SK-N-SH (cell line): ENCODE measurements around the gene XIRP1. TPM values are rescaled to one million over a fixed set of nuclear protein-coding genes. Genes with fewer than 3 reads are reported as not detected.

ENCODE experiments used
- CTCF ChIA-PET: fragments of 300-600, 350-600 bp; formaldehyde crosslinking; extraction: SDS; loops from one replicate; lab custom pipeline; 2021; lab: Yijun Ruan, JAX
- POLR2A ChIA-PET: fragments of 350-600 bp; sonication (Branson Sonifier 250); formaldehyde crosslinking; extraction: SDS; loops from one replicate; lab custom pipeline; 2020; ENCODE audit warnings: antibody characterized with exemption, inconsistent platforms; lab: Yijun Ruan, JAX
- DNase-seq: peaks from one replicate; pipeline ENCODE4 v3.0.0; 2012
- H2AFZ ChIP-seq: fragments of 200-600 bp; sonication (generic); 2 replicates; pipeline ENCODE4 v1.8.1; 2016; ENCODE audit warnings: antibody characterized with exemption, mild to moderate bottlenecking, low read depth
- H3F3A ChIP-seq: fragments of 200-600 bp; sonication (generic); replicated peaks from 2 replicates; pipeline ENCODE3; 2016; ENCODE audit warnings: antibody characterized with exemption, mild to moderate bottlenecking; ENCODE audit not compliant: insufficient read depth
- H3K27ac ChIP-seq, 2 experiments: fragments of 200-500 bp in 1 of 2; fragments of 200-600 bp in 1 of 2; sonication (Bioruptor generic) in 1 of 2; sonication (generic), shearing (Covaris generic) in 1 of 2; 2 replicates each; pipeline versions ENCODE4 v1.5.1 to v1.6.1; 2014 to 2016; ENCODE audit warnings: low read depth in 2 of 2, inconsistent platforms in 1 of 2, low read length in 1 of 2, mild to moderate bottlenecking in 1 of 2, mixed read lengths in 1 of 2
- H3K27me3 ChIP-seq: fragments of 200-600 bp; sonication (generic), shearing (Covaris generic); 2 replicates; pipeline ENCODE4 v1.6.1; 2016; ENCODE audit warnings: mixed run types; ENCODE audit not compliant: insufficient read depth
- H3K36me3 ChIP-seq, 2 experiments: fragments of 200-500 bp in 1 of 2; fragments of 200-600 bp in 1 of 2; sonication (Bioruptor generic) in 1 of 2; sonication (generic) in 1 of 2; replicated peaks in 1 of 2; 2 replicates each; pipeline versions ENCODE3 to v1.5.1; 2014 to 2016; ENCODE audit warnings: low read length in 1 of 2, mild to moderate bottlenecking in 1 of 2; ENCODE audit not compliant: insufficient read depth in 2 of 2, control insufficient read depth in 1 of 2
- H3K4me1 ChIP-seq, 2 experiments: fragments of 200-500 bp in 1 of 2; fragments of 200-600 bp in 1 of 2; sonication (Bioruptor generic) in 1 of 2; sonication (generic), shearing (Covaris generic) in 1 of 2; 2 replicates each; pipeline versions ENCODE4 v1.5.1 to v1.6.1; 2014 to 2016; ENCODE audit warnings: low read depth in 1 of 2, low read length in 1 of 2, mixed run types in 1 of 2; ENCODE audit not compliant: insufficient read depth in 2 of 2, control insufficient read depth in 1 of 2
- H3K4me2 ChIP-seq: fragments of 200-600 bp; sonication (generic), shearing (Covaris generic); 2 replicates; pipeline ENCODE4 v1.6.1; 2017; ENCODE audit warnings: mixed run types
- H3K4me3 ChIP-seq, 2 experiments: fragments of 200-500 bp in 1 of 2; fragments of 200-600 bp in 1 of 2; sonication (Bioruptor generic) in 1 of 2; sonication (generic), shearing (Covaris generic) in 1 of 2; 2 replicates each; pipeline versions ENCODE4 v1.5.1 to v1.8.1; 2014 to 2016; ENCODE audit warnings: low read depth in 2 of 2, inconsistent platforms in 1 of 2, low read length in 1 of 2, mild to moderate bottlenecking in 1 of 2, mixed read lengths in 1 of 2, moderate library complexity in 1 of 2
- H3K79me2 ChIP-seq: fragments of 200-600 bp; sonication (generic); 2 replicates; pipeline ENCODE4 v1.8.1; 2017; ENCODE audit warnings: mild to moderate bottlenecking; ENCODE audit not compliant: insufficient read depth
- H3K9ac ChIP-seq: fragments of 200-600 bp; sonication (generic); 2 replicates; pipeline ENCODE4 v1.6.1; 2017; ENCODE audit warnings: mixed run types
- H3K9me2 ChIP-seq: fragments of 200-600 bp; sonication (generic); 2 replicates; pipeline ENCODE4 v1.6.1; 2017; ENCODE audit warnings: mixed run types
- H3K9me3 ChIP-seq: fragments of 200-600 bp; sonication (generic); 2 replicates; pipeline ENCODE4 v1.6.1; 2017; ENCODE audit warnings: mixed run types, mild to moderate bottlenecking, moderate library complexity
- H4K20me1 ChIP-seq: fragments of 200-600 bp; sonication (generic); 2 replicates; pipeline ENCODE4 v1.6.1; 2017; ENCODE audit warnings: mild to moderate bottlenecking, mixed run types; ENCODE audit not compliant: insufficient read depth
- CHD2 ChIP-seq: fragments of 150-350 bp; IDR thresholded peaks from 2 replicates; pipeline ENCODE4 v1.6.1; 2018; ENCODE audit warnings: low read length; ENCODE audit not compliant: partially characterized antibody
- ELF1 ChIP-seq: IDR thresholded peaks from 2 replicates; pipeline ENCODE4 v1.4.0; 2012
- EP300 ChIP-seq, 2 experiments: IDR thresholded peaks; 2 replicates each; pipeline versions ENCODE4 v1.4.0 to v1.6.1; 2012; ENCODE audit warnings: borderline replicate concordance in 1 of 2, low read depth in 1 of 2, low read length in 1 of 2
- FOSL2 ChIP-seq: IDR thresholded peaks from 2 replicates; pipeline ENCODE4 v1.4.0; 2012; ENCODE audit warnings: low read depth, mild to moderate bottlenecking, moderate library complexity, borderline replicate concordance
- FOXJ3 ChIP-seq: sonication (generic); formaldehyde crosslinking; IDR thresholded peaks from 2 replicates; pipeline ENCODE4 v1.5.1; 2020; ENCODE audit warnings: mild to moderate bottlenecking, missing genetic modification reagents
- FOXM1 ChIP-seq: IDR thresholded peaks from 2 replicates; pipeline ENCODE4 v1.4.0; 2012; ENCODE audit warnings: low read depth, mild to moderate bottlenecking
- GATA2 ChIP-seq: sonication (generic); formaldehyde crosslinking; IDR thresholded peaks from 2 replicates; pipeline ENCODE4 v1.5.0; 2020; ENCODE audit warnings: mild to moderate bottlenecking, missing genetic modification reagents
- JUND ChIP-seq: IDR thresholded peaks from 2 replicates; pipeline ENCODE4 v1.4.0; 2012
- MXI1 ChIP-seq: IDR thresholded peaks from 2 replicates; pipeline ENCODE4 v1.6.1; 2012; ENCODE audit warnings: mild to moderate bottlenecking, low read depth, low read length, improper control_type of control experiment
- POLR2AphosphoS5 ChIP-seq: IDR thresholded peaks from 2 replicates; pipeline ENCODE4 v1.6.1; 2012; ENCODE audit warnings: low read depth, low read length
- RFX5 ChIP-seq: IDR thresholded peaks from 2 replicates; pipeline ENCODE4 v1.6.1; 2012; ENCODE audit warnings: mild to moderate bottlenecking, improper control_type of control experiment, low read length
- SIN3A ChIP-seq: IDR thresholded peaks from 2 replicates; pipeline ENCODE4 v1.6.1; 2012; ENCODE audit warnings: low read depth, mild to moderate bottlenecking, low read length, moderate library complexity, borderline replicate concordance
- WGBS: methylation state at CpG from one replicate; pipeline ENCODE4 v1.1.6; 2017; ENCODE audit warnings: low lambda C conversion rate; 5-methylcytosine and 5-hydroxymethylcytosine counted together
- polyA plus RNA-seq, 3 experiments: library from polyadenylated mRNA; depleted of rRNA; stranded (reverse); fragments of >200 nt; gene quantifications; 2 replicates each; pipeline ENCODE4 v1.2.3, GENCODE V29; 2012
- TF ChIP-seq, protein P1 (sequence below): IDR thresholded peaks from 2 replicates; pipeline ENCODE4; 2012
- TF ChIP-seq, protein P2 (sequence below): IDR thresholded peaks from 2 replicates; pipeline ENCODE4 v1.4.0; 2012; ENCODE audit warnings: low read depth
- TF ChIP-seq, protein P3 (sequence below): IDR thresholded peaks from 2 replicates; pipeline ENCODE4 v1.4.0; 2012; ENCODE audit warnings: low read depth, borderline replicate concordance
- TF ChIP-seq, protein P4 (sequence below): IDR thresholded peaks from 2 replicates; pipeline ENCODE4 v1.4.0; 2012; ENCODE audit warnings: low read depth, borderline replicate concordance
- TF ChIP-seq, protein P5 (sequence below): fragments of 150-350 bp; IDR thresholded peaks from 2 replicates; pipeline ENCODE4 v1.6.1; 2016; ENCODE audit warnings: mild to moderate bottlenecking, low read depth, low read length
- TF ChIP-seq, protein P6 (sequence below): fragments of 200-600 bp; sonication (generic); IDR thresholded peaks from 2 replicates; pipeline ENCODE4 v1.6.1; 2017; ENCODE audit warnings: antibody characterized with exemption, mild to moderate bottlenecking, moderate library complexity

The XIRP1 gene
- polyA plus RNA-seq, 1 of the 3 experiments (the other 2 are of a cell fraction) = not detected

DNA sequence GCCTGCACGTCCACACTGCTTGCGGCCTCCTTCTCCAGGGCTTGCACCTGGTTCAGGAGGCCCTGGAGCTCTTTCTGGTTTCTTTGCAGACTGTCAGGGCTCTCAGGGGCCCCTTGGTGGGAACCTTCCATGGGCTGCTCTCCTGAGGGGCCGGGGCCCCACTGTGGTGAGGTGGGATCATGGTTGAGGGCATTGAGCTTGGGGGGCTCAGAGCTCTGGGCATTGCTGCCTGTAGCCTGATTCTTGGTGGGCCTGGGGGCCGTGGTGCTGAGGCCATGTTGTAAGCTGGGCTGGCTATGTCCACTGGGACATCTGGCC lies 7.5 kb downstream of the XIRP1 start:
- H2AFZ ChIP-seq = no peak overlapping the region
- no peaks in the 10 kb centered on the region for H3K36me3 ChIP-seq
- CTCF ChIA-PET = interaction anchor here (1.4 to 16.7 kb wide), 2 partner anchors 59 to 105 kb away, joined by 4 to 510 read pairs; no protein-coding TSS in a partner anchor
- no peaks in the 10 kb centered on the region for H4K20me1 ChIP-seq
- H3K4me3 ChIP-seq = no peak overlapping the region
- POLR2A ChIA-PET = no interaction called here
- TF ChIP-seq RFX5 (no peak), CHD2 (no peak), SIN3A (no peak), JUND (no peak)
- H3K79me2 ChIP-seq = no peaks in the 10 kb centered on the region
- H3K4me2 ChIP-seq = no peak overlapping the region
- WGBS = 33% methylated on average over 1 of the region's 4 CpGs
- H3F3A ChIP-seq = peaks cover 6% of the 10 kb centered on the region
- no peaks in the 10 kb centered on the region for H3K27me3 ChIP-seq
- DNase-seq = no peak
- no peaks in the 10 kb centered on the region for H3K9me2 ChIP-seq
- no peaks in the 10 kb centered on the region for H3K9me3 ChIP-seq
- no peak overlapping the region for H3K9ac ChIP-seq
- H3K4me1 ChIP-seq = peaks cover 0 to 10% of the 10 kb centered on the region in 2 experiments; a peak in 1 of 4 replicates
- H3K27ac ChIP-seq = no peak overlapping the region

DNA sequence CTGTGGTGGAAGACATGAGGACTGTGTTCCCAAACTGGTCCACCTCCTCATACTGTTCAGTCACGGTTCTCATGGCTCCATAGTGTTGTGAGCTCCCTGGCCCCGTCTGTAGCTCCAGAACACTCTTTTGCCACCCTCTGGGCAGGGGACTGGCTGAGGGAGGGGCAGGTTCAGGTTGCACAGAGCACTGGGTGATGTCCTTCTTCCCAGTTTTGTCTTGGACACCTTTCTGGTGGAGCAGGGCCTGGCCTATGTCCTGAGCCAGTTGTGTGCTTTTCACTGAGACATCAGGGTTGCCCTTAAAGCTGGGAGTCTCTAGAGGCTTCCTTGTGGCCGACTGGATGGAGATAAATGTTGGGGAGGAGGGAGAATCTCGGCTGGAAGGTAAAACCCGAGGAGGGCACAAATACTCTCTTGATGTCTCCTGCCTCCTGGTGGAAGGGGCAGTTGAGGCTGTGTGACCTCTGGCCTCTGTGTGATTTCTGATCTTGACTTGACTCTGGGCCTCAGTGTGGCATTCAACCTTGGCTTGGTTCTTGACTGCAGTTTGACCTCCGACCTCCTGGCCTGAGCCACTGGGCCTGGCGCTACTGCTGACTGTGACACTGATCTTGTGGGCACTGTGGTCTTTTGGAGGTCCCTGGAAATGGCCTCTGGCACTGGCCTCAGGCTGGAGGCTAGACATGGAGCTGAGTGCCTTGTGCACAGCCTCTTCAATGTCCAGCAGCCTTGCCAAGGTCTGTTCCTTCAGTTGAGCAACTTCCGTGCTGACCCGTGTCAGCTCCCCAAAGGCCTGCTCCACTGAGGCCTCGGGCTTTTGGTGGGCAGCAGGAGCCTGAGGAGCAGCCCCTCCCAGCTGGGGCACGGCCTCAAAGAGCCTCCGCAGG lies 8.1 kb downstream of the XIRP1 start:
- ChIA-PET CTCF (interaction anchor here (1.4 to 16.7 kb wide), 2 partner anchors 58 to 106 kb away, joined by 4 to 510 read pairs; no protein-coding TSS in a partner anchor), POLR2A (no interaction called here)
- Histone ChIP-seq H3K9me3 (no peaks in the 10 kb centered on the region), H2AFZ (no peak overlapping the region), H3F3A (peaks cover 6% of the 10 kb centered on the region), H3K4me1 (peaks cover 0 to 11% of the 10 kb centered on the region in 2 experiments; a peak in 1 of 4 replicates), H4K20me1 (no peaks in the 10 kb centered on the region), H3K27me3 (no peaks in the 10 kb centered on the region), H3K36me3 (no peaks in the 10 kb centered on the region), H3K4me2 (no peak overlapping the region), H3K9me2 (no peaks in the 10 kb centered on the region), H3K27ac (no peak overlapping the region), H3K9ac (no peak overlapping the region), H3K4me3 (no peak overlapping the region), H3K79me2 (no peaks in the 10 kb centered on the region)
- TF ChIP-seq GATA2 (CRISPR knock-in tag) = no peak
- no peak for TF ChIP-seq JUND
- no peak for TF ChIP-seq POLR2AphosphoS5
- TF ChIP-seq, protein P1, sequence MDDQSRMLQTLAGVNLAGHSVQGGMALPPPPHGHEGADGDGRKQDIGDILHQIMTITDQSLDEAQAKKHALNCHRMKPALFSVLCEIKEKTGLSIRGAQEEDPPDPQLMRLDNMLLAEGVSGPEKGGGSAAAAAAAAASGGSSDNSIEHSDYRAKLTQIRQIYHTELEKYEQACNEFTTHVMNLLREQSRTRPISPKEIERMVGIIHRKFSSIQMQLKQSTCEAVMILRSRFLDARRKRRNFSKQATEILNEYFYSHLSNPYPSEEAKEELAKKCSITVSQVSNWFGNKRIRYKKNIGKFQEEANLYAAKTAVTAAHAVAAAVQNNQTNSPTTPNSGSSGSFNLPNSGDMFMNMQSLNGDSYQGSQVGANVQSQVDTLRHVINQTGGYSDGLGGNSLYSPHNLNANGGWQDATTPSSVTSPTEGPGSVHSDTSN = no peak
- no peak for TF ChIP-seq ELF1
- TF ChIP-seq, protein P2, sequence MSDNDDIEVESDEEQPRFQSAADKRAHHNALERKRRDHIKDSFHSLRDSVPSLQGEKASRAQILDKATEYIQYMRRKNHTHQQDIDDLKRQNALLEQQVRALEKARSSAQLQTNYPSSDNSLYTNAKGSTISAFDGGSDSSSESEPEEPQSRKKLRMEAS = no peak
- TF ChIP-seq, protein P3, sequence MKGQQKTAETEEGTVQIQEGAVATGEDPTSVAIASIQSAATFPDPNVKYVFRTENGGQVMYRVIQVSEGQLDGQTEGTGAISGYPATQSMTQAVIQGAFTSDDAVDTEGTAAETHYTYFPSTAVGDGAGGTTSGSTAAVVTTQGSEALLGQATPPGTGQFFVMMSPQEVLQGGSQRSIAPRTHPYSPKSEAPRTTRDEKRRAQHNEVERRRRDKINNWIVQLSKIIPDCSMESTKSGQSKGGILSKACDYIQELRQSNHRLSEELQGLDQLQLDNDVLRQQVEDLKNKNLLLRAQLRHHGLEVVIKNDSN = no peak
- TF ChIP-seq EP300 (IDR thresholded peaks at IDR 0.05; ENCODE audit: borderline replicate concordance in 1 of 2, low read depth in 1 of 2, low read length in 1 of 2) = no peak
- TF ChIP-seq FOSL2 = no peak
- TF ChIP-seq FOXJ3 (CRISPR knock-in tag) = no peak
- TF ChIP-seq, protein P4, sequence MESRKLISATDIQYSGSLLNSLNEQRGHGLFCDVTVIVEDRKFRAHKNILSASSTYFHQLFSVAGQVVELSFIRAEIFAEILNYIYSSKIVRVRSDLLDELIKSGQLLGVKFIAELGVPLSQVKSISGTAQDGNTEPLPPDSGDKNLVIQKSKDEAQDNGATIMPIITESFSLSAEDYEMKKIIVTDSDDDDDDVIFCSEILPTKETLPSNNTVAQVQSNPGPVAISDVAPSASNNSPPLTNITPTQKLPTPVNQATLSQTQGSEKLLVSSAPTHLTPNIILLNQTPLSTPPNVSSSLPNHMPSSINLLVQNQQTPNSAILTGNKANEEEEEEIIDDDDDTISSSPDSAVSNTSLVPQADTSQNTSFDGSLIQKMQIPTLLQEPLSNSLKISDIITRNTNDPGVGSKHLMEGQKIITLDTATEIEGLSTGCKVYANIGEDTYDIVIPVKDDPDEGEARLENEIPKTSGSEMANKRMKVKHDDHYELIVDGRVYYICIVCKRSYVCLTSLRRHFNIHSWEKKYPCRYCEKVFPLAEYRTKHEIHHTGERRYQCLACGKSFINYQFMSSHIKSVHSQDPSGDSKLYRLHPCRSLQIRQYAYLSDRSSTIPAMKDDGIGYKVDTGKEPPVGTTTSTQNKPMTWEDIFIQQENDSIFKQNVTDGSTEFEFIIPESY = no peak
- no peak for TF ChIP-seq MXI1
- TF ChIP-seq, protein P5, sequence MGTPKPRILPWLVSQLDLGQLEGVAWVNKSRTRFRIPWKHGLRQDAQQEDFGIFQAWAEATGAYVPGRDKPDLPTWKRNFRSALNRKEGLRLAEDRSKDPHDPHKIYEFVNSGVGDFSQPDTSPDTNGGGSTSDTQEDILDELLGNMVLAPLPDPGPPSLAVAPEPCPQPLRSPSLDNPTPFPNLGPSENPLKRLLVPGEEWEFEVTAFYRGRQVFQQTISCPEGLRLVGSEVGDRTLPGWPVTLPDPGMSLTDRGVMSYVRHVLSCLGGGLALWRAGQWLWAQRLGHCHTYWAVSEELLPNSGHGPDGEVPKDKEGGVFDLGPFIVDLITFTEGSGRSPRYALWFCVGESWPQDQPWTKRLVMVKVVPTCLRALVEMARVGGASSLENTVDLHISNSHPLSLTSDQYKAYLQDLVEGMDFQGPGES = no peak
- TF ChIP-seq FOXM1 = no peak
- TF ChIP-seq, protein P6, sequence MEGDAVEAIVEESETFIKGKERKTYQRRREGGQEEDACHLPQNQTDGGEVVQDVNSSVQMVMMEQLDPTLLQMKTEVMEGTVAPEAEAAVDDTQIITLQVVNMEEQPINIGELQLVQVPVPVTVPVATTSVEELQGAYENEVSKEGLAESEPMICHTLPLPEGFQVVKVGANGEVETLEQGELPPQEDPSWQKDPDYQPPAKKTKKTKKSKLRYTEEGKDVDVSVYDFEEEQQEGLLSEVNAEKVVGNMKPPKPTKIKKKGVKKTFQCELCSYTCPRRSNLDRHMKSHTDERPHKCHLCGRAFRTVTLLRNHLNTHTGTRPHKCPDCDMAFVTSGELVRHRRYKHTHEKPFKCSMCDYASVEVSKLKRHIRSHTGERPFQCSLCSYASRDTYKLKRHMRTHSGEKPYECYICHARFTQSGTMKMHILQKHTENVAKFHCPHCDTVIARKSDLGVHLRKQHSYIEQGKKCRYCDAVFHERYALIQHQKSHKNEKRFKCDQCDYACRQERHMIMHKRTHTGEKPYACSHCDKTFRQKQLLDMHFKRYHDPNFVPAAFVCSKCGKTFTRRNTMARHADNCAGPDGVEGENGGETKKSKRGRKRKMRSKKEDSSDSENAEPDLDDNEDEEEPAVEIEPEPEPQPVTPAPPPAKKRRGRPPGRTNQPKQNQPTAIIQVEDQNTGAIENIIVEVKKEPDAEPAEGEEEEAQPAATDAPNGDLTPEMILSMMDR = no peak
- no peak for TF ChIP-seq CHD2
- no peak for DNase-seq
- WGBS = 70% methylated on average over 8 of the region's 12 CpGs
